Measurements from ENCODE around the gene ANXA3. TPM values are rescaled to one million over a fixed set of nuclear protein-coding genes. Genes with fewer than 3 reads are reported as not detected.

ANXA3 gene
- total and polyA plus RNA-seq, 3 experiments from 2014 or later: not detected

GRCh38 chr4:78529569-78530209, 21.9 kb upstream of the ANXA3 start:
- Mint-ChIP-seq H3K27ac (no peak overlapping the region), H3K27me3 (peaks cover 0 to 6% of the 10 kb centered on the region in 2 donors), H3K4me1 (no peaks in the 10 kb centered on the region), H3K4me3 (no peak overlapping the region), H3K9me3 (peaks cover 0 to 5% (median 0%) of the 10 kb centered on the region in 5 donors), H3K36me3 (no peaks in the 10 kb centered on the region)
- ChIA-PET CTCF (no interaction called here), POLR2A (no interaction called here)
- Histone ChIP-seq H3K36me3 (ENCODE audit: insufficient read depth, low read length) (no peaks in the 10 kb centered on the region), H3K27me3 (ENCODE audit: insufficient read depth, low read length, poor library complexity, severe bottlenecking) (no peaks in the 10 kb centered on the region), H3K9me3 (ENCODE audit: low read length) (no peaks in the 10 kb centered on the region), H3K4me3 (ENCODE audit: low read length) (no peak overlapping the region), H3K27ac (ENCODE audit: low read depth, low read length) (no peak overlapping the region), H3K4me1 (ENCODE audit: insufficient read depth, low read length) (no peaks in the 10 kb centered on the region)
- no peak for DNase-seq

- Histone ChIP-seq H3K4me3 (ENCODE audit: low read length) (no peak overlapping the region), H3K27me3 (ENCODE audit: insufficient read depth, low read length, poor library complexity, severe bottlenecking) (no peaks in the 10 kb centered on the region), H3K4me1 (ENCODE audit: insufficient read depth, low read length) (no peaks in the 10 kb centered on the region), H3K9me3 (ENCODE audit: low read length) (no peaks in the 10 kb centered on the region), H3K36me3 (ENCODE audit: insufficient read depth, low read length) (no peaks in the 10 kb centered on the region), H3K27ac (ENCODE audit: low read depth, low read length) (no peak overlapping the region)
- Mint-ChIP-seq H3K9me3 (peaks cover 0 to 5% (median 0%) of the 10 kb centered on the region in 5 donors), H3K36me3 (no peaks in the 10 kb centered on the region), H3K4me3 (no peak overlapping the region), H3K4me1 (no peaks in the 10 kb centered on the region), H3K27me3 (peaks cover 0 to 8% of the 10 kb centered on the region in 2 donors), H3K27ac (peak overlapping the region in 1 of 8 donors; percentile 2)
- ChIA-PET CTCF (no interaction called here), POLR2A (no interaction called here)
- no peak for DNase-seq
Observed at GRCh38 chr4:78532046-78532445, 19.5 kb upstream of the ANXA3 start.

- Histone ChIP-seq H3K36me3 (ENCODE audit: insufficient read depth, low read length) (no peaks in the 10 kb centered on the region), H3K27ac (ENCODE audit: low read depth, low read length) (no peak overlapping the region), H3K4me3 (ENCODE audit: low read length) (no peak overlapping the region), H3K9me3 (ENCODE audit: low read length) (no peaks in the 10 kb centered on the region), H3K4me1 (ENCODE audit: insufficient read depth, low read length) (no peaks in the 10 kb centered on the region), H3K27me3 (ENCODE audit: insufficient read depth, low read length, poor library complexity, severe bottlenecking) (no peaks in the 10 kb centered on the region)
- H3K4me3 Mint-ChIP-seq: no peak overlapping the region
- peaks cover 0 to 14% of the 10 kb centered on the region in 2 donors for H3K27me3 Mint-ChIP-seq
- no peak overlapping the region for H3K27ac Mint-ChIP-seq
- H3K4me1 Mint-ChIP-seq: no peaks in the 10 kb centered on the region
- POLR2A ChIA-PET: no interaction called here
- DNase-seq: no peak
- no peaks in the 10 kb centered on the region for H3K36me3 Mint-ChIP-seq
- peaks cover 0 to 5% (median 0%) of the 10 kb centered on the region in 5 donors for H3K9me3 Mint-ChIP-seq
- CTCF ChIA-PET: no interaction called here
Observed at GRCh38 chr4:78533854-78534253, 17.7 kb upstream of the ANXA3 start.

- Histone ChIP-seq H3K27ac (ENCODE audit: low read depth, low read length) (no peak overlapping the region), H3K4me1 (ENCODE audit: insufficient read depth, low read length) (no peaks in the 10 kb centered on the region), H3K36me3 (ENCODE audit: insufficient read depth, low read length) (no peaks in the 10 kb centered on the region), H3K4me3 (ENCODE audit: low read length) (no peak overlapping the region), H3K9me3 (ENCODE audit: low read length) (no peaks in the 10 kb centered on the region), H3K27me3 (ENCODE audit: insufficient read depth, low read length, poor library complexity, severe bottlenecking) (no peaks in the 10 kb centered on the region)
- ChIA-PET POLR2A (no interaction called here), CTCF (no interaction called here)
- no peak overlapping the region for H3K27ac Mint-ChIP-seq
- H3K9me3 Mint-ChIP-seq: peaks cover 0 to 5% (median 0%) of the 10 kb centered on the region in 5 donors
- H3K4me1 Mint-ChIP-seq: no peaks in the 10 kb centered on the region
- no peak for DNase-seq
- no peaks in the 10 kb centered on the region for H3K36me3 Mint-ChIP-seq
- peaks cover 0 to 17% of the 10 kb centered on the region in 2 donors for H3K27me3 Mint-ChIP-seq
- H3K4me3 Mint-ChIP-seq: no peak overlapping the region
Observed at GRCh38 chr4:78534286-78534955, 17.1 kb upstream of the ANXA3 start.

GRCh38 chr4:78542373-78542772, 9.2 kb upstream of the ANXA3 start:
- no peak overlapping the region for H3K4me3 Mint-ChIP-seq
- Histone ChIP-seq H3K9me3 (ENCODE audit: low read length) (no peaks in the 10 kb centered on the region), H3K27ac (ENCODE audit: low read depth, low read length) (no peak overlapping the region), H3K4me1 (ENCODE audit: insufficient read depth, low read length) (no peaks in the 10 kb centered on the region), H3K27me3 (ENCODE audit: insufficient read depth, low read length, poor library complexity, severe bottlenecking) (no peaks in the 10 kb centered on the region), H3K36me3 (ENCODE audit: insufficient read depth, low read length) (no peaks in the 10 kb centered on the region), H3K4me3 (ENCODE audit: low read length) (no peak overlapping the region)
- ChIA-PET POLR2A (no interaction called here), CTCF (interaction anchor here (1.1 kb wide), 1 partner anchor 347 kb away, joined by 3 read pairs; no protein-coding TSS in a partner anchor)
- H3K4me1 Mint-ChIP-seq: no peaks in the 10 kb centered on the region
- no peak overlapping the region for H3K27ac Mint-ChIP-seq
- peaks cover 2 to 14% of the 10 kb centered on the region in 2 donors for H3K27me3 Mint-ChIP-seq
- H3K9me3 Mint-ChIP-seq: no peaks in the 10 kb centered on the region
- H3K36me3 Mint-ChIP-seq: no peaks in the 10 kb centered on the region
- no peak for DNase-seq

GRCh38 chr4:78543424-78544125, 8.0 kb upstream of the ANXA3 start:
- ChIA-PET CTCF (no interaction called here), POLR2A (no interaction called here)
- no peaks in the 10 kb centered on the region for H3K4me1 Mint-ChIP-seq

GRCh38 chr4:78544678-78545077, 6.9 kb upstream of the ANXA3 start:
- POLR2A ChIA-PET: no interaction called here

More at GRCh38 chr4:78543424-78544125, 8.0 kb upstream of the ANXA3 start:
- Histone ChIP-seq H3K4me1 (ENCODE audit: insufficient read depth, low read length) (no peaks in the 10 kb centered on the region), H3K9me3 (ENCODE audit: low read length) (no peaks in the 10 kb centered on the region), H3K36me3 (ENCODE audit: insufficient read depth, low read length) (no peaks in the 10 kb centered on the region), H3K27me3 (ENCODE audit: insufficient read depth, low read length, poor library complexity, severe bottlenecking) (no peaks in the 10 kb centered on the region), H3K4me3 (ENCODE audit: low read length) (no peak overlapping the region), H3K27ac (ENCODE audit: low read depth, low read length) (no peak overlapping the region)
- no peak for DNase-seq
- H3K36me3 Mint-ChIP-seq: no peaks in the 10 kb centered on the region
- H3K4me3 Mint-ChIP-seq: no peak overlapping the region
- no peaks in the 10 kb centered on the region for H3K9me3 Mint-ChIP-seq
- peaks cover 2 to 10% of the 10 kb centered on the region in 2 donors for H3K27me3 Mint-ChIP-seq
- no peak overlapping the region for H3K27ac Mint-ChIP-seq

More at GRCh38 chr4:78544678-78545077, 6.9 kb upstream of the ANXA3 start:
- no peak overlapping the region for H3K4me3 ChIP-seq (ENCODE audit: low read length)
- H3K9me3 ChIP-seq (ENCODE audit: low read length): no peaks in the 10 kb centered on the region
- H3K27me3 ChIP-seq (ENCODE audit: insufficient read depth, low read length, poor library complexity, severe bottlenecking): no peaks in the 10 kb centered on the region
- H3K27ac ChIP-seq (ENCODE audit: low read depth, low read length): no peak overlapping the region
- H3K4me3 Mint-ChIP-seq: no peak overlapping the region
- no peaks in the 10 kb centered on the region for H3K36me3 ChIP-seq (ENCODE audit: insufficient read depth, low read length)
- DNase-seq: no peak
- no peaks in the 10 kb centered on the region for H3K4me1 ChIP-seq (ENCODE audit: insufficient read depth, low read length)
- CTCF ChIA-PET: no interaction called here
- H3K27me3 Mint-ChIP-seq: peaks cover 2 to 7% of the 10 kb centered on the region in 2 donors
- no peaks in the 10 kb centered on the region for H3K9me3 Mint-ChIP-seq
- no peaks in the 10 kb centered on the region for H3K4me1 Mint-ChIP-seq
- H3K36me3 Mint-ChIP-seq: no peaks in the 10 kb centered on the region
- H3K27ac Mint-ChIP-seq: no peak overlapping the region
